SIG-M5 treated with dmso at 0.1 percent for 504 hours (cell line): ENCODE measurements around the gene SLC29A4.
"Not testable (repeated sequence)": the region's sequence is repeated elsewhere in the genome, so short reads cannot be mapped to it uniquely, and the experiment has no call there.

ENCODE experiments used
- DNase-seq: peaks from one replicate; lab custom pipeline; 2025; ENCODE audit not compliant: unreplicated experiment; lab: John Stamatoyannopoulos, UW

The SLC29A4 gene

DNA sequence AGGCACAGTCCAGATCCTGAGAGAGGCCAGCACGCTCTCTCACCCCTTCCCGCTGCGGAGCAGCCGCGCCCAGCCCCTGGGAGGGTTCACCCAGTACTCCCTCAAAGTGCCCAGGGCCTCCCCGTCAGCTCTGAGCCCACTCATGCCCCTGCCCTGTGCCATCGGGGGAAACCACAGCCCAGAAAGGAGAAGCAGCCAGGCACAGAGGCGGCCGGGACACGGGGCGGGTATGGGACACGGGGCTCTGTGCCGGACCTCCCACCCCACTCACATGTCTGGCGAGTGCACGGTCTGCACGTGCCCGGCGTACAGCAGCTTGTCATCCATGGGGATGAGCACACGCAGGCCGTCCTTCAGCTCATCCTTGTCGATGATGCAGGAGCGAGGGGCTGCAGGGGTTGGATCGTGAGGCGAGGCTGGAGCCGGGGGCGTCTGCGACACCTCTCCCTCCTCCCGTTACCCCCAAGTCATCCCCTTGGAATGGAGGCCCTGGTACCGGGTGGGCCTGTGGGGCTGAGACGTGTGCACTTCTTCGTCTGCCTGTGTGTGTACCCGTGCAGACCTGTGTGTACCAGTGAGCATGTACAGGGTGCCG lies 38.2 kb downstream of the SLC29A4 start:
- no peak for DNase-seq

DNA sequence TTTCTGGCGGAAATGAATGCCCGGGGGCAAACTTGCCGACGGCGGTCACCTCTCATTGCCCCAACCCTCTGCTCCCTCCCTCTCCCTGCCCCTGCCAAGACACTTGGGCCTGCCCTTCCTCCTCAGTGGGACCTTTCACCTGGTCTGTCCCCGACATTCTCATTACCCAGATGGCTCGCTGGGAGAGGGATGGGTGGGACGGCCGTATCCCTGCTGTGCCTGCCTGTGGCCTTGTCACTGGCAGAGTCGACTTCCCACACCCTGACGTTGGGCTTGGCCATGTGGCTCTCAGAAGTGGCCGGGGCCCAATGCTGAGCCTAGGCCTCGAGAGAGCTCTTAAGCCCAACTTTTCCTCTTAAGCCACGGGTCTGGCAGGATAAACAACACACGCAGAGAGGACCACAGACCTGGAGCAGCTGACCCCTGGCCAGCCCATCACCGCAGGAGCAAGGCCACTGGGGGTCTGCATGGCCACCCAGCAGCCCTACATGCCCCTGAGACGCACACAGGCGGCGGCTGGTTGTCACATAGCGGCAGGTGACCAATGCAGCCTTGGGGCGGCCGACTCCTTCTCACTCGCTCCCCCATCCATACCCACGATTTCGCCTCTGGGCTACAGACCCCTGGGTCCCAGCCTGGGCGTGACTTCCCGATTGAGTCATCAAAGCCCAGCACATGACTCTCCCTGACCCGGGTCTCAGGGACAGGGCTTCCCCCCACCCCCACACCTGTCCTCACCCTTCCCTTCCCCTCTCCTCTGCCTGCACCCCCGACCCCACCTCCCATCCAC lies 40.1 kb downstream of the SLC29A4 start:
- no peak for DNase-seq

DNA sequence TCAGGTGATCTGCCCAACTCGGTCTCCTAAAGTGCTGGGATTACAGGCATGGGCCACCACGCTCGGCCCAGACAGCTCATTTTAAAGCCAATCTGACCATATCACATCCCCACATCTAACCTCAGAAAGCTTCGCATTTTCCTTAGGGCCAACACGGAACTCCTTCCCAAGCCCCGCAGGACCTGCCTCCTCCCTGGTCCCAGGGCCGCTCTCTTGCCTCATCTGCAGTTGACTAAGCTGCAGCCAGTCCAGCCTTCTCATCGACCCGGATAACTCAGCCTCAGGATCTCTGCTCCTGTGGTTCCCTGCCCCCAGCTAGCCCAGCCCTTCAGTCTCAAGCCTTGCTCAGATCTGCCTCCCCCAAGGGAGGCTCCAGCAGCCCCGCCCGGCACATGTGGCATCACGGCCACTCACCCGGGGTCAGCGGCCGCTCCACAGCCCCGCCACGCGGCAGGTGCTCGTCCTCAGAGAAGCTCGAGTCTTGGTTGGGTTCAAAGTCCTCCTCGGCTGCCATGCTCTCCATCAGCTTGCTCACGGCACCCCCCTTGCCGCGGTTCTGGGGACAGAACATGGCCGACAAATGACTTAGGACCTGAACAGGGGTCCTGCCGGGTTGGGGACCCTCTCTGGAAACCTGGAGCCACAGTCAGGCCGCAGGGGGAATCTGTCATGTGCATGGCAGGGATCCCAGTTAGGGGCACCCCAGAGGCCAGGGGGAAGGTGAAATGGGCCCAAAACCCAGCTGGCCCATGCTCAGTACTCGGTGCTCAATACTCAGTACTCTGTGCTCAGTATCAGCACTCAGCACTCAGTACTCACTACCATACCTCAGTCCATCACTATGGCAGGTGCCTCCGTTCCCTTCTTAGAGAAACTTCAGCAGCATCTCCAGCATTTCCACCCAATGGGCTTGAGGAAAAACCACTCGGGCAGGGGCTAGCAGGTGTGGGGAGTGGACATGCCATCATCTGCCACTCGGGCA lies 41.3 kb downstream of the SLC29A4 start:
- DNase-seq: not testable (repeated sequence)

GRCh38 chr7:5324961-5325360 lies 42.2 kb downstream of the SLC29A4 start:
- DNase-seq: no peak

DNA sequence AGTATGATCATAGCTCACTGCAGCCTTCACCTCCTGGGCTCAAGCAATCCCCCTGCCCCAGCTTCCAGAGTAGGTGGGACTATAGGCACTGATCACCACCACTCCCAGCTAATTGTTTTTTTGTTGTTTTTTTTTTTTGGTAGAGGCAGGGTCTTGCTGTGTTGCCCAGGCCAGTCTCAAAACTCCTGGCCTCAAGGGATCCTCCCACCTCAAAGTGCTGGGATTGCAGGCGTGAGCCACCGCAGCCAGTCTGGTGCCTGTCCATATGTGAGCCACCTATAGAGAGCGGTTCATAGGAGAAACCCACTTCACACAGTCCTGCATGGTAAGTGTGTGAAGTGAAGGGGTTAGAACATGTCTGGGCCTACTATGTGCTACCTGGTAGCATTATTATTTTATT lies 47.5 kb downstream of the SLC29A4 start:
- DNase-seq: no peak

GRCh38 chr7:5332579-5332978 lies 49.8 kb downstream of the SLC29A4 start:
- DNase-seq: no peak

GRCh38 chr7:5333121-5334045 lies 50.6 kb downstream of the SLC29A4 start:
- no peak for DNase-seq

- no peak for DNase-seq
Measured at GRCh38 chr7:5334671-5335070, 51.9 kb downstream of the SLC29A4 start.

- DNase-seq: no peak
Measured at GRCh38 chr7:5337047-5337446, 54.3 kb downstream of the SLC29A4 start.

GRCh38 chr7:5339955-5340354 lies 57.2 kb downstream of the SLC29A4 start:
- DNase-seq: no peak

GRCh38 chr7:5342631-5343030 lies 59.9 kb downstream of the SLC29A4 start:
- no peak for DNase-seq

DNA sequence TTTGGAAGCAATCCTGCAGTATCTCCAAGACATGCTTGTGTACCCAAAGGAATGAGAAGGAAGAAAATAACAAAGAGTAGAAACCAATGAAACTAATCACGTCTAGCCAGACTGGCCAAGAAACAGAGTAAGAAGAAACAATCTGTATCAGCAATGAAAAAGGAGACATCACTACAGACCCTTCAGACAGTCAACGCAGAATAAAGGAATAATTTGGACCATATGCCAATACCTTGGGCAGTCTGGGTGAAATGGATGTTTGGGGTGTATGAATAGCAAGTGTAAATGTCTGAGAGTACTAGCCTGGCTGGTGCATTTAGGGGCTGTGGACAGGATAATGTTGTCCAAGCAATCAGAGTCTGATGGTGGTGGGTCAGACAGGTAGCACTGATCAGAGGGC lies 61.1 kb downstream of the SLC29A4 start:
- no peak for DNase-seq

- no peak for DNase-seq
Measured at GRCh38 chr7:5344342-5344741, 61.6 kb downstream of the SLC29A4 start.

- DNase-seq: no peak
Measured at GRCh38 chr7:5345171-5345570, 62.4 kb downstream of the SLC29A4 start.

- no peak for DNase-seq
Measured at GRCh38 chr7:5345671-5346070, 62.9 kb downstream of the SLC29A4 start.

DNA sequence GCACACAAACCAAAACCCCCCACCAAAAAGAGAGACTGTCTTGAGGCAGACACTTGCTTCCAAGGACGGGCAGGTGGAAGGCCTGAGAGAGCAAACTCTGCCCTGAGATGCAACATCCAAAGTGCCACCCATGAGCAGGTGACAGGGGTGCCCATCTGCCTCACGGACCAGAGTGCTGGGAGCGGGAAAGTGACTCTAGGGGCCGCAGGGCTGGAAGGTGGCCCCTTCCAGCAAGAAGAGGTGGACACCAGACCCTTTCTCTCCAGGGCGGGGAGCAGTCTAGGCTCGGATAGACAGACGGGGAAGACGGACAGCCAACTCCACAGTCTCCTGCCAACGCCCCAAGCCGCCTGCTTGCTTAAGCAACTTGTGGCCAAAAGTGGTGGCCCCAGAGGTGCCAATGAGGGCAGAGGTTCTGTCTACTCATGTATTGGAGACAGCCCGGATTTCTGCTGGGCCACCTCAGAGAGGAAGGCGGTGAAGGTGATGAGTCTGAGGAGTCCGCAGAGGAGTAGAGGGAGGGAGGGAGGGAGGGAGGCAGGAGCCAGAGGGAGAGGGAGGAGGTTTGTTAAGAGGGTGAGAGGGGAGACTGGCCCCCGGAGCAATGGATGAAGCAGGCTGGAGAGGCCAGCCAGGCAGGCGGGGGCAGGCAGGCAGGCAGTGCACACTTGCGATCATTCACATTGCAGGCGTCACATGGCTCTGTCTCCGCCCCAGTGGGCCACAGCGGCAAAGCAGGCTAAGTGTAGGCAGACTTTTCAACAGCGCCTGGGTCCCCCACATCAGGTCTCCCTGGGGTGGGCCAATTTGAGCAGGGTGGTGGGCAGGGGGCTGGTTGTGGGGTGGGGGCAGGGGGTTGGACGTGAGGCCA lies 65.6 kb downstream of the SLC29A4 start:
- DNase-seq: no peak

GRCh38 chr7:5349005-5349380 lies 66.2 kb downstream of the SLC29A4 start:
- no peak for DNase-seq

- DNase-seq: no peak
Measured at GRCh38 chr7:5349437-5350173, 66.9 kb downstream of the SLC29A4 start.

- no peak for DNase-seq
Measured at GRCh38 chr7:5350174-5350463, 67.4 kb downstream of the SLC29A4 start.
